Hepatic stellate cell (primary cell): ENCODE results near the gene SPATS2L.
"Not testable (repeated sequence)": the region's sequence is repeated elsewhere in the genome, so short reads cannot be mapped to it uniquely, and the experiment has no call there.

ENCODE experiments used
- DNase-seq: peaks from one replicate; pipeline ENCODE4 v3.0.0; 2011; ENCODE audit warnings: low spot score

The SPATS2L gene

DNA sequence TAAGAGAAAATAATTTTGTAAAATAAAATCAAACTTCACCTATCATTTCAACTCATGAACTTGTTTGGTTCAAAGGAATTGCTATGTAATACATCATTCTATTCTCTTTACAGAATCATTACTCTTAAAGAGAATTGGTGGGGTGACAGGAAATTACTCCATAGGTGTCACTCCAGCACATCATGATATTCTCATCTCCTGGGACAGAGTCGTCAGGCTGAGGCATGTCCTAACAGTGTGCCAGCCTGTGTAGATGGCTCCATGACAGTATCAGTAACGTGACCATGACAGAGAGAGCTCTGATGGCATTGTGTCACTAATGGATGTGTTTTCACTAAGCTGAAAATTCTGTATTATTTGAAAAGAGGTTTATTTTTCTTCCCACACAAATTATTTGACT lies 13.9 kb downstream of the SPATS2L start:
- no peak for DNase-seq

DNA sequence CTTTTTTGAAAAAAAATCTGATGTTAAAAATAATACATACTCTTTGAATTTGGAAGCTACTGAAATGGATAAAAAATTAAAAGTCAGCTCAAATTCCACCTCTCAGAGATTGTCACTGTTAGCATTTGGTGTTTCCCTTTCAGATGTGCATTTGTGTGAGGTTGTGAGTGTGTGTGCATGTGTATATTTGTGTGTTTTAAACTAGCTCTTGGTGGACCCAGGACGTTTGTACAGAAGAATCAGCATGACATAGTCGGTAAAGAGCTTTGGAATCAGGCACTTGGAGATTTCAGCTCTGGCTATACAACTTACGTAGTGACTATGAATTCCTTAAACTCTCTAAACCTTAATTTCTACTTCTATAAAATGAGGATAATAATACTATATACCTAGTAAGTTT lies 14.5 kb downstream of the SPATS2L start:
- DNase-seq: no peak

DNA sequence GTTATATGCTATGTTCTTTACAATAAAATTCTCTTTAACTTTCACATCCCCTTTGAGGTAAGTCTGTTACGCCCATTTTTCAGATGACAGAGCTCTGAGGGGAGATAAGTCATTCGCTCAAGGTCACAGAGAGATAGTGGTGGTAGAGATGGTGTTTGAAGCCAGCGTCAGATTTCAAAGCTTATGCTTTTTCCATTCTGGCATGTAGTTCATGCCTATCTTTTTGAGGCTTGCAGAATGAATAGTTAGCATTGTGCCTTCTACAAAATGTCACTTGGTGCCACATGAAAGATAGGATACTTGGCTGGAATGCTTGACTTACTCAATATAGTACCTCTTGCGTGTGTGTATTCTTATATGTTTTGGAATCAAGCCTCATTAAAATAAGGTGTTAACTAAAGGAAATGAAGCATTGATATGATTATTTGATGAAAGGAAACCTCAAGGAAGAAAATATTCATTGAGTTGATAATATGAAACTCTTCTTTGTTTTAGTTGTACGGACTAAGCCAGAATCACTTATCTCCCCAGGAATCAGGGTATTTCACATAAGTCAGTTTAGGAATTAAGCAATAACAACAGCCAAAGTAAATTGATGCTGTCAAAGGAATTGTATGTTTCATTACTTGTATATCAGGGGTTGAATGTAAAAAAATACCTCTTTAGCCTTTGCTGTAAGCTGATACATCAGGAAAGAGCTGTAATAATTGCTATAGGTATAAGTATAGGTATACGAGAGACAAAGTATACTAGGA lies 15.5 kb downstream of the SPATS2L start:
- DNase-seq: no peak

DNA sequence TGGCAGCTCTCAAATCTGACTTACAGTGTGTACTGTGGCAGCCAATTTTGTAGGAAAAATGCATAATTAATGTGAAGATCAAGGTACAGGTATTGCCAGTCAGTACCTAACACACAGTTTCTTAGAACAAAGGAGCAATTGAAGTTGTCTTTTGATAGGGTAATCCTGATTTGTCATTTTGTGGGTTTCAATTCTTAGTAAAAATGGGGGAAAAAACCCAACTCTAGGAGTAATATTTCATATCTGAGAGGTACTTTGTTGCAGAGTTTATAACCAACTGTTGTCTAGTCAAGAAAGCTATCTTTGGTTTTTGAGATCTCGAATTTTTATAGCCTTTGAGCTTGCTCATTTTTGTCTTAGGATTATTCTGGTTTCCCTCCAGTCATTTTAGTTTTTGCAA lies 16.1 kb downstream of the SPATS2L start:
- DNase-seq: no peak

DNA sequence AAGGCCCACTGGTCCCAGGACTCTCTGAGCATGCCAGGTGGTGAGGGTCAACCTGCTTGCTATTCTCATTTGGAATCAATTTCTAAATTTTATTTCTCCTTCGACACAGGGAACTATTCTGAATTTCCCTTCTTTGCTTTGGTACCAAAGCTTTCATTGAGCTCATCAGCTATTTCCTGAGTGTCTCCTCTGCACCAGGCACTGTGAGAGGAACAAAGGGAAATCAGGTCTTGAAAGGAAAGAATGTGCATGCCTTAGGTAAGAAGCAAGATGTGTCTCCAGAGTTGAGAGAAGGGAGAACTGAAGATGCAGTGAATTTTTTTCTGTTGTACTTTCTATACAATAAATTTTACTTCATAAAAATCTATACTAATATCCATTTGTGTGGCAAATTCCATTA lies 17.9 kb downstream of the SPATS2L start:
- DNase-seq: no peak

DNA sequence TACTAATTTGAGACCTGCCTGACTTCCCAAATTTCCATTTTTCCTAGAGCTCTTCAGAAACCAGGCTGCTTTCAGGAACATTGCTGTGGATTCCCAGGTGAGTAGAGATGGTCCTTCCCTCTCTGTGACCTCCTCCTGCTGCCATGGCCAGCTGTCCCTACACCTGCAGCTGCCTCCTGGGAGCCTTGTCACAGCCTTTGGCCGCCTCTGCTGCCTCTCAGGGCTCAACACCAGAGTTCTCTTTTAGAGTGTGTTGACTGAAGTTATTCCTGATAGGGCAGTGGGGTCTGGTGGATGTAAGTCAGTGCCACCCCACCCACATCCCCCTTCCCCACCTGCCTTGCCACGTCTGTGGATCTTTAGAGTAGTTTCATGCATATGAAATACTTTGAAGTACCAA lies 22.9 kb downstream of the SPATS2L start:
- no peak for DNase-seq

DNA sequence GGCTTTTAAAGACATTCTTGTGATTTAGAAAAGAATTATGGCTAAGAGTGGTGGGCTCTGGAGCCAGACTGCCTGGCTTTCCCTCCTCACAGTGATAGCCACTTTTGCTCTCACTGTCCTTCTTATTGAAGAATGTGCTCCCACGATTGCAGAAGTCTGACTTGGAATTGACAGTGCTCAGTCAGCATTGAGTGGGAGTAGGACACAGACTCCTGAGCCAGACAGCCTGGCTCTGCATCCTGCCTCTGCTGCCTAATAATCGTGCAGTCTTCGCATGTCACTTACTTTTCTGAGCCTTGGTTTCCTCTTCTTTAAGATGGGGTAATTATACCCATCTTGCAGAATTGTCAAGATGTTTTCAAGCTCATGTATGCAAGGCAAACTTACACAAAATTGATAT lies 23.3 kb downstream of the SPATS2L start:
- no peak for DNase-seq

DNA sequence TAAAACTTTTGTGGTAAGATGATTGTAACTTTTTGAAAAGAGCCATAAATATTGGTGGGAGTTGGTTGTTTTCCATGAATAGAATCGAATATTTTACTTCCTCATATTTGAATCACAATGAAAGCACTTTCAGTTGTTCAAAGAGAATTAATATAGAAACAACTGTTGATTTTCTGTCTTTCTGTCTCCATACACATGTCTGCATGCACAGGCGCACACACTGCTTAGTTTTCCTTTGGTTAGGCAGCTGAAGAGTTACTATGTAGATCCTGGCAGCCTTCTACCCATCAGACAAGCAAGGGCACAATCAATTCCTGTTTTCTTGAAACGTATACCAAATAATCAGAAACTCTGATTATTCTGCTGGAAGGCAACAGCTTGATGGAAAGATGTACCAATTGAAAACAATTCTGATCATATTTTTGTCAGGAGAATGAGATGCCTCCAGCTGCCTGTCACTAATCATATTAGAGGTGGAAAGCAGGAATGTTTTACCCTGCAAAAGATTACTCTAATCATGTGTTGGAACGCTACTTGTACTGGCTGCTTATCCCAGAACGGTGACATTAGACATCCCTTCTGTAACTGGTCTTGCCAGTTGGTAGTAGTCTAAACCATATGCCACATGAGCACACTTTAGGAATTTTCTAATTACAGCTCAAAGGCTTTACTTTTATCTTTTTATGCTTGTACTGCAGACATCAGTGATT lies 24.0 kb downstream of the SPATS2L start:
- no peak for DNase-seq

DNA sequence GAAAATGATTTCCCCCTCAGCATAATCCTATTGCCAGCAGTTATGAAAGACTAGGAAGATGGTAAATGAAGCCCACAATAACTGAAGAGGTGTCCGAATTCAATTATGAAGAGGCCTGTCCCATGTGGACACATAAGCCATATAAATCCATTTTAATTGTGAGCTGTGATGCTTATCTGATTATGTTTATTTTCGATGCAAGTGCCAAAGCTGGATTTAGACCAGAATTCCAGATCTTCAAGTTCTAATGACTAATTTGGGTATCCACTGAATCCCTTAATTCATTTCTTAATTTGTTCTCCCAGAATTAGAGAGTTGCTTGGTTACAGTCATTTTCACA lies 24.5 kb downstream of the SPATS2L start:
- no peak for DNase-seq

DNA sequence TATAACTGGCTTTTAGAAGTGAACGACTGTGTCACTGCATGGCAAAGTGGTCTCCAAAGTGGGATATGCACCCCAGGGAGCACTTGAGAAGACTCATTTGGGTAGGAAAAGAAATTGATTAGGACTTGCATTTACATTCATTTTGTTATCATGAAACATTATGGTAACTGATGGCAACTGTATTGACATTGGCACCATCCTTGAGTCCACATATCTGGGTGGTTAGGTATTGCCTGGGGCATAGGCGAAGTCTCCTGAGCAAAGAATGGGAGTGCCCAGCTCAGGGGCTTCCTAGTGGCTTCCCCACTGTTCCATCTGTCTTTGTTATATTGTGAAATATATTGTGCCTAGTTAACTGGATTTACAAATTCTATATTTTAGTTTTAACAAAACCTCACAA lies 29.2 kb downstream of the SPATS2L start:
- DNase-seq: no peak

DNA sequence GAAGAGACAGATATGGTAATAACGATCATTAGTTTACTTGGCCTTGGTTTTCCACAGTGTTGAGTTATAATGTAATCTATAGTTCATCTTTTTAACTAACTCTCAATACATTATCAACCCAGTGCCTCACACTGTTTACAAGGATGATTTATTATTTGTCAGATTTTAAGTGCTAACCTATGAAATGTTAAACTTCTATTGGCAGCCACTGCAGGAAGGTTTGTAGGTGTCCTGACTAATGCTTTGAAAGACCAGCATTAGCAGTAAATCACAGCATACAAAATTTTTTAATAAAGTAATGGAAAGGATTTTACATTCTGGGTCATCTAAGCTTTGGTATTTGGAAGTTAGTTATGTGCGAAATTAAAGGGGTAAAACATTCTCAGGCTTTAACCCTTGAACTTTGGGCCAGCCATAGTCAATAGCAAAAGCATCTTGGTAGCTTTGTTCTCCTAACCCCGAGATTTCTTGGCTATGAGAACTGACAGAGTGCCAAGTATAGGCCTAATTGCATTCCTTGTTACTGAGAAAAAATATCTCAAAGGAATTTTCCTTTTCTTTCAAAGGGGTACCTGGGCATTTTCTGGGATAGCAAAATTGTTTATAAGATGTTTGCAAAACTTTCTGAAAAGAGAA lies 30.6 kb downstream of the SPATS2L start:
- DNase-seq: no peak

DNA sequence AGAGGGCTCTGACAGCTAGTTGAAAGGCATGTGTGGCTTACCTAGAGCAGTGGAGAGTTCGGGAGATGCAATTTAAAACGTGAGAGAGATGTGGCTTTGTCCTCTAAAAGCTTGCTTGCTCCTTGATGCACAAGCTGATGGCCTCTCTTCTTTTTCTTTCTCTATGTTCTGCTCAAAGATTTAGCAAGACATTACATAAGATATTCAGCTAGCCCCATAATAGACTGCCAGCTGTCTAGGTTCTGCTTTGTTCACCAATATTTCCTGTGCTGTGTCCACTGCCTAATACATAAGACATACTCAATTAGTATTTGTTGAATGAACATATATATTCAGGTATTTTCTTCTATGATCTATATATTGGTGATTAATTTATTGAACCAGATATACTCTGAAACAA lies 31.1 kb downstream of the SPATS2L start:
- no peak for DNase-seq

DNA sequence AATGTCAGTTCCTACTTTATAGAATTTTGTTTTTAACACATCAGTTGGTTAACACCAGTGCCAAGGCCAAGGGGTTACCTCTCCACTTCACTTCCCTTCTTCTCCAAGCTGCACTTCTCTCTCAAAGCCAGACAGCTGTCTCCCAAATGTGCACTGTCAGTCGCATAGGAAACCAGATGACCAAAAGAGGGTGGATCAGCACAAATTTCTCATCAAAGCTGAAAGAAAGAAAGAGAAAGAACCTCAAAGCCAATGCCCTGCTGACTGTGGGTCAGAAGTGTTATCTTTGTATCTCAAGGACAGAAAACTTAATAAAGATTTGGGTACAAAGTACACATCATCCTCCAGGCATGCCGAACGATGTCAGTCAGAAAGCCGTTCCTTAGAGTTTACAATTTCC lies 32.2 kb downstream of the SPATS2L start:
- no peak for DNase-seq

DNA sequence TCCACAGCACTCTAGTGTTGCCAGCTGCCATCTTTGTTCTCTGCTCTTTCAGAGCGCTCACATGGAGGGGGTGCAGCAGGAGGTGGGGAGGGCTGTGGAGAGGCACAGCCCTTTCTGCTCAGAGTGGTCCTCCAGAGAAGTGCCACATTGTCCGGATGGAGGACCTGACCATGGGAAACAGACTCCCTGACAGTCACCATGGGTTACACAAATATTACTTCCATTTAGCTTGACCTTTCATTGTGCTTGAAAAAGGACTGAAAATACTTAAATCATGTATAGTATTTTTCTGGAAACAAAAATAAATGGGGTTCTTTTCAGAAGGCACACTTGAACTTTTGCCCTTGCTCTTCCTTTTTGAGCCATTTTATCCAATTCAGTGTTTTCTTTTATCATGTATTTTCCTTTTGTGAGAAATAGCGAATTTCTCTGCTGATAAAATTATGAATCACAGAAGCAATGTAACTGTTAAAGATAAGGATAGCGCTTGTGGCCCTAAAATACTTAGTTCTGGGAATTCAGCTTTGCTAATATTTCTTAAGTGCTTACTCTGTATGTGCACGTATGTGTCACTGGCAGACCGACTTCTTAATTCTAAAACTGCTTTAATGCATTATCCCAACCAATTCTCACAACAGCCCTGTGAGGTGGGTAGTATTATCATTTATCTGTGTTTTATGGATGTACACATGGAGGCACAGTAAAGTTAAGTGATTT lies 34.2 kb downstream of the SPATS2L start:
- no peak for DNase-seq

DNA sequence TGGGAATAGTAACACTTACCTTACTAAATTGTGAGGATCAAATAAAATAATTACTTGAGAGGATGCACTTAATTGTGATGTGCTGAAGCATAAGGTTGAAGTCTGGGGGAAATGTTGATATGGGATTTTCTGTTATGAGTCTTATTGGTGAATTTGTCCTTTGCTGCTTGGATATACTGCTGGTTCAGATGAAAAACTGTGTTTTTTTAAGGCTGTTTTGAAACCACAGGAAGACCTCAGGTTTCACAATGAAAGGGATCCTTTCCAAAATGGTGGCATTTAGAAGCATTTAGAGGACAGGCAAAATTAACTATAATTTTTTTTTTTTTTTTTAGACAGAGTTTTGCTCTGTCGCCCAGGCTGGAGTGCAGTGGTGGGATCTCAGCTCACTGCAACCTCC lies 34.9 kb downstream of the SPATS2L start:
- DNase-seq: no peak

DNA sequence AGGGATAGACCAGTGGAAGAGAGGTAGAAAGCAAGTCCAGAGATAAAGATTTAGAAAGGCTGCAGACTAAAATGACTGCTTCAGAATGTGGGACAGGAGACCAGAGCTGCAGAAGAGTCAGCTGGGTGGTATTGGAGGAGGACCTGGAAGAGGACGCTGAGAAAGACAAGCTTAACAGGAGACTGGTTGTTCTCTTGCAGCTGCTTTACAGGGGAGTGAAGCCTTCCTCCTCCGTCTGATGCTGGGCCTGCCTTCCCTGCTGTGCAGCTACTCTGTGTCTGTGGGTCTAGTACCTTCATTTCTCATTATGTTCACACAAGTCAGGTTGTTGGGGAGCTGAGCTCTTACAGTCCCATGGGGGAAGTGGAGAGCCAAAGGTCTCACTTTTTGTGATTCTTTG lies 35.7 kb downstream of the SPATS2L start:
- DNase-seq: no peak

DNA sequence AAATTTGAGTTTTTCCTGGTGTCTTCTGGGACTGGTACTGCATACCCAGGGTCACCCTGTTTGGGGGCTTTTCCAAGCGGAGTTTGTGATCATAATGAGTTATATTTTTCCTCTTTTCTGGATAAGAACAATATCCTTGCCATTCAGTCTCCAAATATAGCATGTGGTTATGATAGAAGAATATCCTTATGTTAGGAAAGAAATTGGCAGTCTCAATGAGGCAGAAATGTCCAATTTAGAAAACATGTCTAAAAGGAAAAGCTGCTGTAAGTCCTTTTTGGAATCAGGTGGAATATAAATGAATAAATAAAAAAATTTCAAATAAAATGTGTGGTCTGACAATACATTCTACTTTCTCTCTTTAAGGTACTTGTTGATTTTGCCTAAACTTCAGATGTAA lies 36.2 kb downstream of the SPATS2L start:
- DNase-seq: no peak

DNA sequence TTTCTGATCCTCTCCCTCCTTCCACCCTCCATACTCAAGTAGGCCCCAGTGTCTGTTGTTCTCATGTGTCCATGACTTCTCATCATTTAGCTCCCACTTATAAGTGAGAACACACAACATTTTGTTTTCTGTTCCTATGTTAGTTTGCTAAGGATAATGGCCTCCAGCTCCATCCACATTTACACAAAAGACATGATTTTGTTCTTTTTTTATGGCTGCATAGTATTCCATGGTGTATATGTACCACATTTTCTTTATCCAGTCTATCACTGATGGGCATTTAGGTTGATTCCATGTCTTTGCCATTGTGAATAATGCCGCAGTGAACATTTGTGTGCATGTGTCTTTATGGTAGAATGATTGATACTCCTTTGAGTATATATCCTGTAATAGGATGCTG lies 37.7 kb downstream of the SPATS2L start:
- DNase-seq: not testable (repeated sequence)

DNA sequence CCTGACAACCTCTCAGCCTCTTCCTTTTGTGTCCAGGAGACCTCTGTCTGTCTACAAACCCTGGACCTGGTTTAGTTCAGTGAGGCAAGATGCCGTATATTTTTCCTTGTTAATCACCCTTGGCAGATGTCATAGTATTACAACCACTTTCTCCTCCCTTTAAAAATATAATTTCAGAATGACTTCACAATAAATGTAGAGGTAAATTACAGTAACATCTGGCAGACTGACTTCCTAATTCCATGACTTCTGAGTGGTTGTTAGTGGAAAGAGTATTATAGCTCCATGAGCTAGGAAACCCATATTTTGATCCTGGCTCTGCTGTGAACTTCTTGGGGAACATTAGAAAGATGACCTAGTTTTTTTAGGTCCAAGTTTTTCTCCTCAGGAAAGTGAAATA lies 39.5 kb downstream of the SPATS2L start:
- DNase-seq: no peak

DNA sequence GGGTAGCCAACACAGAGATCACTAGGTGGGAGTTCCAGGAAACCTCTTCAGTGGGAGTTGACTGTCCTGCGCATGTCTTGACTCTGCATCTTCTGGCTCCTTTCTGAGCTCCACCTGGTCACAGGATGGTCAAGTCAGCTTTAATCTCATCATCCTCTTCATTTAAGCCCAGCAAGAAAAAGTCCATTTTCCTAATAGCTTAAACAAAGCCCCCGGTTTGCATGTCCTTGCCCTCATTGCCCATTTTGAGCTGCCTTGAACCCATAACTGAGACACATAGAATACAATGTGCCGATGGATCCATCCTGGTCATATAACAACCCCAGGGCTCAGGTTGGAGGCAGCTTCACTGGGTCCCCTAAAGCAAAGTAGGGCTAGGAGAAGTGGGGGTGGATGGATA lies 40.8 kb downstream of the SPATS2L start:
- no peak for DNase-seq

DNA sequence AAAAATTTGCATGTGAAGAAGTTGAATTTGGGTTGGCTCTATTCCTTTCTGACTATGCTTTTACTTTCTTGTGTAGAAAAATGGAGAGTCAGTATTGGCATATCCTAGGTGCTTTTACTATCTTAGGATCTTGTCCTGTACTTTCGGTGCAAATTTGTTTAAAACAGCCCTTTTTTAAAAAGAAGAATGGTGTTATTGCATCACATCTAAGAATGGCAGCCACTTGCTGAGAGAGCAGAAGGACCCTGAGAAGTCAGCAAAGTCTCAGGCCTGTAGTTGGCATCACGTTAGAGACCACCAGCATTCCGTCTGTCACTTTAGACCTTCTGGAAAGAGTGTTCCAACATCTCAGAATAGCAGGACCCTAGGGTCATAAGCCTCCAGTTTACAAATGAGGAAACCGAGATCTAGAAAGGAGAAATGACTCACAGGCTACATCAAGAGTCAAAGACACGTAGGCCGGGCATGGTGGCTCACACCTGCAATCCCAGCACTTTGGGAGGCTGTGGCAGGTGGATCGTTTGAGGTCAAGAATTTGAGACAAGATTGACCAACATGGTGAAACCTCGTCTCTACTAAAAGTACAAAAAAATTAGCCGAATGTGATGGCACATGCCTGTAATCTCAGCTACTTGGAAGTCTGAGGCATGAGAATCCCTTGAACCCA lies 42.5 kb downstream of the SPATS2L start:
- DNase-seq: no peak

DNA sequence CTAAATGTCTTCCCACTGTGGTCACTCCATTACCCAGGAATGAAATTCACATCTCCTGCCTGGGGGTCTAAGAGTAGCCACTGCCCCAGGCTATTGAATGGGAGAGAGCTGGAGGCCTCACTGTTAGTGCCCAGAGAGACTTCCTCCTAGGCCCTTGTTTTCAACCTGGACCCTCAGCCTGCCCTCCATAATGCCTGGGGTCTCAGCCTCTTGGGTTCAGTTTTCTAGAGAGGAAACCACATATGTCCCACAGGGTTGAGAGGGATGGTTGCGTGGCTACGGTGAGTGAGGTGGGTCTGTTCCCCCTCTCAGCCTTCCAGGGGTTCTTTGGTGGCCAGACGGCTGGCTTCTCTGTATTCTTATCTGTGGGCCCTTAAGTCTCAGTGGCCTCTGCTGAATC lies 43.4 kb downstream of the SPATS2L start:
- DNase-seq: no peak
